Astrocyte of the spinal cord (primary cell): ENCODE measurements around the gene CCL22.

Experiments
- DNase-seq: peaks from one replicate; pipeline ENCODE4 v3.0.0; 2011; ENCODE audit warnings: low read depth, low spot score
- H3K4me3 ChIP-seq: 2 replicates; pipeline ENCODE4 v1.5.1; 2011; ENCODE audit warnings: low read depth, mild to moderate bottlenecking, low read length, moderate library complexity
- in situ Hi-C: cut with HindIII; loops from 2 replicates; pipeline ENCODE4 v1.10.0; 2017; ENCODE audit warnings: low sequenced_read_pairs
- TF ChIP-seq, protein P1 (sequence below): IDR thresholded peaks from 2 replicates; pipeline ENCODE4 v1.5.1; 2012; ENCODE audit warnings: low read depth, mild to moderate bottlenecking, low read length, inconsistent platforms

CCL22 gene, protein sequence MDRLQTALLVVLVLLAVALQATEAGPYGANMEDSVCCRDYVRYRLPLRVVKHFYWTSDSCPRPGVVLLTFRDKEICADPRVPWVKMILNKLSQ

DNA sequence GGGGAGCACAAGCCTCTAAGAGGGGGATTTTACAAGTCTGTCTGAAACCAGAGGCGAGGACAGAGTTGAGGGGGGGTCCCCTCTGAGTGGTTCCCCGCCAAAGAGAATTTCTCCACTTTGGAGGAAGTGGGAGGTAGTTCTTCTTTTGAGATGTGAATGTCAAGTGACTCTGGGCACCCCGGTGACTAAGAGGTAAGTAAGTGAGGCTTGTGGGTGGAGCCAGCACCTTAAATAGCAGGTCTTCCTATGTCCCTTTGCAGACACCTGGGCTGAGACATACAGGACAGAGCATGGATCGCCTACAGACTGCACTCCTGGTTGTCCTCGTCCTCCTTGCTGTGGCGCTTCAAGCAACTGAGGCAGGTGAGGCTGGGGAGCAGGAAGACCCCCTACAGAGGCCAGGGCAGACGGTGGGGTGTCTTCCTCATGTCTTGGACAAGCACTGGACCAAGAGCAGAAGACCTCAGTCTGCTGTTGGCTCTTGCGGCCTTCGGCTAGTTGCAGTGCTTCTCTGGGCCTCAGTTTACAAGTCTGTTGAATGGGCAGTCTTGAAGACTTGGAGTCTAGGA is at the start of gene CCL22:
Gene CCL22 (plus strand): TSS at position 257 of the 569 bp plus-strand sequence. CDS start 34 bp downstream, at position 291.
- in situ Hi-C loops = no loop called here
- DNase-seq = no peak
- H3K4me3 ChIP-seq = no peak within 1 kb of the TSS
- TF ChIP-seq, protein P1, sequence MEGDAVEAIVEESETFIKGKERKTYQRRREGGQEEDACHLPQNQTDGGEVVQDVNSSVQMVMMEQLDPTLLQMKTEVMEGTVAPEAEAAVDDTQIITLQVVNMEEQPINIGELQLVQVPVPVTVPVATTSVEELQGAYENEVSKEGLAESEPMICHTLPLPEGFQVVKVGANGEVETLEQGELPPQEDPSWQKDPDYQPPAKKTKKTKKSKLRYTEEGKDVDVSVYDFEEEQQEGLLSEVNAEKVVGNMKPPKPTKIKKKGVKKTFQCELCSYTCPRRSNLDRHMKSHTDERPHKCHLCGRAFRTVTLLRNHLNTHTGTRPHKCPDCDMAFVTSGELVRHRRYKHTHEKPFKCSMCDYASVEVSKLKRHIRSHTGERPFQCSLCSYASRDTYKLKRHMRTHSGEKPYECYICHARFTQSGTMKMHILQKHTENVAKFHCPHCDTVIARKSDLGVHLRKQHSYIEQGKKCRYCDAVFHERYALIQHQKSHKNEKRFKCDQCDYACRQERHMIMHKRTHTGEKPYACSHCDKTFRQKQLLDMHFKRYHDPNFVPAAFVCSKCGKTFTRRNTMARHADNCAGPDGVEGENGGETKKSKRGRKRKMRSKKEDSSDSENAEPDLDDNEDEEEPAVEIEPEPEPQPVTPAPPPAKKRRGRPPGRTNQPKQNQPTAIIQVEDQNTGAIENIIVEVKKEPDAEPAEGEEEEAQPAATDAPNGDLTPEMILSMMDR = no peak

DNA sequence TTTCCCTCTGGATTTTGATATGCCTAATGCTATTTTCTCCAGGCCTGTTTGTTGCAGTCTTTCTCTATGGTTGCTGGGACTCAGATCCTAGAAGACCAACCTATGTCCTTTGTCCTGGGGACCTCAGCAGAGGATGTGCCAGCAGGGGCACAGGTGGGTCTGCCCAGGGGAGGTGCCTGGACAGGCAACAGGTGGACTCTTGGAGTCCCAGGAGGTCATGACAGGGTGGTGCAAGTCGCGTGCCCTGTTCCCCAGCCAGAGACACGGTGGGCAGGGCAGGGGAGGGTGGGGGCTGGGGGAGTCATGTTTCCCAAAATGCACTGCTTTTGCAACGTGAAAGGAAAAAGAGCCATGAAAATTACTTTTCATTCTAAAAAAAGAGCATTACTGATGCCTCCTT is 47.8 kb upstream of the CCL22 start:
- TF ChIP-seq, protein P1 = no peak
- in situ Hi-C loops = no loop called here
- no peak for DNase-seq
- H3K4me3 ChIP-seq = no peak overlapping the region

DNA sequence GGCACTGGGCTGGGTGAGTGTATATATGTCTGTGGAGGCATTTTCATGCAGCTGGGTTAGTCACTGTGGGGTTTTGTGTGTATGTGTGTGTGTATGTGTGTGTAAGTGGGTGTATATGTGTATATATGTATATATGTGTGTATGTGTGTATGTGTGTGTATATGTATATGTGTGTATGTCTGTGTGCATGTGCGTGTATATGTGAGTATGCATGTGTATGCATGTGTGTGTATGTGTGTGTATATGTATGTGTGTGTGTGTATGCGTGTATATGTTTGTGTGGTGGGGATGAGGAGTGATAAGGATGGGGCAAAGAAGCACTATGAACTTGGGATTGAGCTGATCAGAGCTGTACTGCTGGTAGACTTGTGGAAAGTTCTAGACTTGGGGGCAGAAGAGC is 45.1 kb upstream of the CCL22 start:
- in situ Hi-C loops = no loop called here
- H3K4me3 ChIP-seq = no peak overlapping the region
- no peak for DNase-seq
- TF ChIP-seq, protein P1 = no peak

DNA sequence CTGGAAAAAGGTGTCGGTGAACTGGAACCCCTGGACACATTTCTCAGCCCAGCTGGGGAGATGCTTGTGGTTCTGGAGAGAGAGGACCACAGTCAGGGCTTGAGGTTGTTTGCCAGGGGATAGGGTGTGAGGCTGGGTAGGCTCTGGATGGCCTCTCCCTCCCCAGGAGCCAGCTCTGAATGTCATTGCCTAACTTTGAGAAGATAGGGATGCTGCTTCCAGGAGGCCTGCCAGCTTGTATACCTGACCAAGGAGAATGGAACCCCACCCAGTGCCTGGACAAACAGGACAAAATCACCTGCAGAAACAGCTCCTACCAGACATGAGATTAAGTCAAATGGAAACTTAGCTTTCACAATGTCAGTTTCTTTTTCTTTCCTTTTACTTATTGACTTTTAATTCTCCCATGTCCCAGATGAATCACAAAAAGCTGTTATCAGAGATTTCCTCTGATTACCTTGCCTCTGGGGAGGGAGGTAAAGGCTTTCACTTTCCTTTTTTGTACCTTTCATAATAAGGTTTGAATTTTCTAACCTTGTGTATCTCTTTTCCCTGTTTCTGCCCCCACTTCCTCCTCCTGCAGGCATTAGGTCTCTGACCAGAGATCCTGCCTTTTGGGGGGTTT is 44.3 kb upstream of the CCL22 start:
- DNase-seq = no peak
- no peak overlapping the region for H3K4me3 ChIP-seq
- TF ChIP-seq, protein P1 = no peak
- in situ Hi-C loops = no loop called here

DNA sequence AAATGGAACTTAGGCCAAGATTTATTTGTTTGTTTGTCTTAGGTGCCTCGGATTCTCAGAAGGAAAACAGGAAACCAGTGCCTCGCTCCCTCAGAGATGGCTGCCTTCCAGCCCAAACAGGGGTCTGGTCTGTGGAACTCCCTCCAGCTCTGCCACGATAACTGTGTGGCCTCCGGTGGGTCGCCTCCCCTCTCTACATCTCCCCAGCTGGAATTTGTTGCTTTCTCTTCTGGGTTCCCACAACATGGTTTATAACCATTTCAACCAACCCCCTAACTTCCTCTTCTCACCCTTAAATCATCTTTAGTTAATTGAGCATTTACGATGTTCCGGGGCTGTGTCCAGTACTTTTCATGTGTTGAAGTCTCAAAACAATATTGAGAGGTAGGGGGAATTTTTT is 43.2 kb upstream of the CCL22 start:
- DNase-seq = no peak
- no peak overlapping the region for H3K4me3 ChIP-seq
- in situ Hi-C loops = no loop called here
- TF ChIP-seq, protein P1 = no peak

DNA sequence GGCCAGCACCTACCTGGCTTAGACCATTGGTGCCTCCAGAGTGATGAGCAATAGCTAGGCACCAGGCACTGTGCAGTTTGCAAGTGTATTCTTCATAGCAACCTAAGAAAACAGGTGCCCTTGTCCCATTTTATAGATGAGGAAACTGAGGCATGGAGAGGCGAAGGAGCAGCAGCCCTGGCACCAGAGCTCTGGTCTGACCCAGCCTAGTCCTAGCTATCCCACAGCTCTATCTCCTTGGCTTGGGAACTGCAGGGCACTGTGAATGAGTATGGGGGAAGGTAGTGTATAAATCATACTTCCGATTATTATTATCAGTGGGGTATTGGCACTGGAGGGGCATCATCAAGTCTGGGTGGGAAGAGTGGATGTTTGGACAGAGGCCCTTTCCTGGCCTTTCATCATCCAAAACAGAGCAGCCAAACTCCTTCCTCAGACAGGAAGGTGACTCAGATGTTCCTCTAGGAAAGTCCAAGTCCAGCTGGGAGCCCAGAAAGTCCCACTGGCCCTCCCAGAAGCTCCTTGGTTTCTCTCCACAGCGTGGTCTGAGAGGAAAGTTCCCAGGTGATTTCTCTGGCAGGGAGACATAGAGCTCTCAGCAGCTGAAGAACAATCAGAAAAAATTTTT is 42.1 kb upstream of the CCL22 start:
- peak; percentile 87 for DNase-seq
- TF ChIP-seq, protein P1 = no peak
- in situ Hi-C loops = no loop called here
- no peak overlapping the region for H3K4me3 ChIP-seq
